ENCODE results near the gene RARB. TPM values are rescaled to one million over a fixed set of nuclear protein-coding genes. Genes with fewer than 3 reads are reported as not detected.
A peak's percentile ranks its signal among the peaks of the same experiment; 100 is the strongest.

RARB gene
- total RNA-seq, 1 donor from 2014 or later, result 1.8 TPM

DNA sequence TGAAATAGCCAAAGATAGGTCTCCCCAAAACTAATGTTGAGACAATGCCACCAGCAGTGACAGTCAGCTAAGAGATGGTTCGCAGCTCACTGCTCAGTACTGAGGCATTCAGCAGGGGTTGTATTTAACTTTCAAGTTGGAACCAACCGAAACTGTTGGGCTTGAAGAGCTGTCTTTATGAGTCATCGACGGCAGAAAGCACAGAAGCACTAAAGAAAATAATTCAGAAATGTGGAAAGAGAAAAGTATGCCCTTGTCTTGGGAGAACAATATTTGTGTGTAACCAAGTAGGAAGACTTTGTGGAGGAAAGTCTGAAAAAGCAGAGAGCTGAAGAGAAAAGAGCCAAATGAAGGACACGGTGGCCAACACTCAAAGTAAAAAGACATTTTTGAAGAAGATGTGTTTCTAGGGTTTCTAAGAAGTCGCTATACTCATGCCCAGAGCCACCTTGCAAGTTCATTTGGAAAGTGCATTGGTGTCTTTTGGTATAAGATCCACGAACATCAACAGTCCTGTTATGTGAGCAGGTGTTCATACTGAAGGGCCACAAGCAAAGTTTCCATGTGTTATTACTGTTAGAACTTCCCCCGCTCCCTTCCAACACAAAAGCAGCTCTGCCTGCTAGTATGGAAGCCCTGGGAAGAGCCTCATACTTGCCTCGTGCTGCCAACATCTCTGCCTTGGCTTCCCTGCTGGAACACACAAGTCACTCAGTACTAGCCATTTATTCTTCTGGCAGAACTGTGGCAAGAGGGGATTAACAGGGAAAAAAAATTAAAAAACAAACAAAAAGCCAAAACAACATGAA is 4.1 kb upstream of the RARB start:
- H3K79me2 ChIP-seq (ENCODE audit: low read depth), result no peaks in the 10 kb centered on the region
- TF ChIP-seq, protein P1, sequence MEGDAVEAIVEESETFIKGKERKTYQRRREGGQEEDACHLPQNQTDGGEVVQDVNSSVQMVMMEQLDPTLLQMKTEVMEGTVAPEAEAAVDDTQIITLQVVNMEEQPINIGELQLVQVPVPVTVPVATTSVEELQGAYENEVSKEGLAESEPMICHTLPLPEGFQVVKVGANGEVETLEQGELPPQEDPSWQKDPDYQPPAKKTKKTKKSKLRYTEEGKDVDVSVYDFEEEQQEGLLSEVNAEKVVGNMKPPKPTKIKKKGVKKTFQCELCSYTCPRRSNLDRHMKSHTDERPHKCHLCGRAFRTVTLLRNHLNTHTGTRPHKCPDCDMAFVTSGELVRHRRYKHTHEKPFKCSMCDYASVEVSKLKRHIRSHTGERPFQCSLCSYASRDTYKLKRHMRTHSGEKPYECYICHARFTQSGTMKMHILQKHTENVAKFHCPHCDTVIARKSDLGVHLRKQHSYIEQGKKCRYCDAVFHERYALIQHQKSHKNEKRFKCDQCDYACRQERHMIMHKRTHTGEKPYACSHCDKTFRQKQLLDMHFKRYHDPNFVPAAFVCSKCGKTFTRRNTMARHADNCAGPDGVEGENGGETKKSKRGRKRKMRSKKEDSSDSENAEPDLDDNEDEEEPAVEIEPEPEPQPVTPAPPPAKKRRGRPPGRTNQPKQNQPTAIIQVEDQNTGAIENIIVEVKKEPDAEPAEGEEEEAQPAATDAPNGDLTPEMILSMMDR (IDR thresholded peaks at IDR 0.05), result no peak
- TF ChIP-seq EZH2phosphoT487 (IDR thresholded peaks at IDR 0.05), result no peak
- no peak for TF ChIP-seq EZH2 (IDR thresholded peaks at IDR 0.05)
- H3K36me3 ChIP-seq, result no peaks in the 10 kb centered on the region
- H3K27ac ChIP-seq, result no peak overlapping the region
- peaks cover 8% of the 10 kb centered on the region for H3K27me3 ChIP-seq
- H3K9ac ChIP-seq, result no peak overlapping the region
- H3K4me1 Mint-ChIP-seq, result peaks cover 59% of the 10 kb centered on the region
- no peaks in the 10 kb centered on the region for H3K9me3 Mint-ChIP-seq
- H3K27me3 Mint-ChIP-seq (ENCODE audit: insufficient read depth, low read depth), result peaks cover 2% of the 10 kb centered on the region
- peaks cover 2% of the 10 kb centered on the region for H3K36me3 Mint-ChIP-seq
- H3K27ac Mint-ChIP-seq, result peak overlapping the region; percentile 32
- H3F3A ChIP-seq (ENCODE audit: low read depth), result peaks cover 31% of the 10 kb centered on the region
- H3K9me3 ChIP-seq (ENCODE audit: low read depth), result no peaks in the 10 kb centered on the region
- no peaks in the 10 kb centered on the region for H4K20me1 ChIP-seq (ENCODE audit: low read depth)
- peaks cover 44% of the 10 kb centered on the region for H3K4me1 ChIP-seq
- no peak overlapping the region for H3K4me3 Mint-ChIP-seq
- no peak for DNase-seq (ENCODE audit: low spot score)
- no peak overlapping the region for H3K4me2 ChIP-seq
- peak overlapping the region; percentile 73 for H2AFZ ChIP-seq (replicated peaks)
- H3K4me3 ChIP-seq, result no peak overlapping the region

DNA sequence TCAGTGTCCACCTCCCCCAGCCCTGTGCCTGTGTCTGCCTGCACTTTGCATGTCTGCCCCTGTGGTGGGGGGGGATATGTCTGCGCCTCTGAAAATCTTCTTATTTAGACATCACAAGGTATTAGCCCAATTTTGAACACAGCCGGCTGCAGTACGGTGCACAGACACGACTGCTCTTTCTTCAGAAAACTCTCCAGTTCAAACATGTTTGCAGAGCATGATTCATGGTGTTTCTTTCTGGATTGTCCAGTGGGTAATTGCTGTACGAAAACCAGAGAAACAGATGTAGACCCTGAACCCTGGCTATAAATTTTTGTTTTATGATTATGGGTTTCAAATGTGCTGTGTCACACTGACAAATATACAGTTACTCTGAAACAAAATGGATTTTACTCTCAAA is 3.4 kb upstream of the RARB start:
- Histone ChIP-seq H3K36me3 (no peaks in the 10 kb centered on the region), H3K4me3 (no peak overlapping the region), H3K9me3 (ENCODE audit: low read depth) (no peaks in the 10 kb centered on the region), H3F3A (ENCODE audit: low read depth) (peaks cover 31% of the 10 kb centered on the region), H3K4me1 (peaks cover 45% of the 10 kb centered on the region), H3K4me2 (no peak overlapping the region), H3K27ac (no peak overlapping the region), H2AFZ (replicated peaks) (peak overlapping the region; percentile 73), H3K79me2 (ENCODE audit: low read depth) (no peaks in the 10 kb centered on the region), H3K9ac (no peak overlapping the region), H4K20me1 (ENCODE audit: low read depth) (no peaks in the 10 kb centered on the region), H3K27me3 (peaks cover 9% of the 10 kb centered on the region)
- Mint-ChIP-seq H3K9me3 (no peaks in the 10 kb centered on the region), H3K36me3 (peaks cover 2% of the 10 kb centered on the region), H3K4me3 (no peak overlapping the region), H3K27ac (no peak overlapping the region), H3K27me3 (ENCODE audit: insufficient read depth, low read depth) (peaks cover 2% of the 10 kb centered on the region), H3K4me1 (peaks cover 56% of the 10 kb centered on the region)
- TF ChIP-seq, protein P1 (IDR thresholded peaks at IDR 0.05), result no peak
- no peak for TF ChIP-seq EZH2phosphoT487 (IDR thresholded peaks at IDR 0.05)
- no peak for TF ChIP-seq EZH2 (IDR thresholded peaks at IDR 0.05)
- DNase-seq (ENCODE audit: low spot score), result no peak

DNA sequence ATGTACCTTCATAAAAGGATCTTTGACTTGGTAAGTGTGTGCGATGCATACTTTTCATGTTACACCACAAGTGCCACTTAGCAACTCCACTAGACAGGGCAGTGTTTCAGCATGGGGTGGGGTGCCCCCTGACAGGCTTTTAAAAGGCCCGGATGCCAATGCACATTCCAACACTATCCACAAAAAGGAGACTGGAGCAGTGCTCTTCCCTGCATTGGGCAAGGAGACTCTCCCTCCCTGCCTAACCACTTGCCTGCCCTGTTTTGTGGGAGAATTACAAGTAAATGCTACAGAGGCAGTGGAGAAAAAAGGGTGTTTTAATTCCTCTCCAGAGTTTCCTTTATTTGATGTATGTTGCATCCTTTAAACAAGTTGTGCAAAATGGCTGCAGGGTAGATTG is 1.7 kb upstream of the RARB start:
- H2AFZ ChIP-seq (replicated peaks), result peak overlapping the region; percentile 11
- peaks cover 9% of the 10 kb centered on the region for H3K27me3 ChIP-seq
- no peak overlapping the region for H3K27ac ChIP-seq
- H3K79me2 ChIP-seq (ENCODE audit: low read depth), result no peaks in the 10 kb centered on the region
- Mint-ChIP-seq H3K36me3 (no peaks in the 10 kb centered on the region), H3K4me3 (peak overlapping the region; percentile 89), H3K27me3 (ENCODE audit: insufficient read depth, low read depth) (peaks cover 2% of the 10 kb centered on the region), H3K9me3 (no peaks in the 10 kb centered on the region), H3K27ac (no peak overlapping the region), H3K4me1 (peaks cover 57% of the 10 kb centered on the region)
- no peaks in the 10 kb centered on the region for H3K36me3 ChIP-seq
- TF ChIP-seq EZH2phosphoT487 (IDR thresholded peaks at IDR 0.05) (no peak), EZH2 (IDR thresholded peaks at IDR 0.05) (no peak)
- TF ChIP-seq, protein P1 (IDR thresholded peaks at IDR 0.05), result no peak
- H3K4me2 ChIP-seq, result peak overlapping the region; percentile 8
- no peak overlapping the region for H3K9ac ChIP-seq
- H4K20me1 ChIP-seq (ENCODE audit: low read depth), result no peaks in the 10 kb centered on the region
- H3K4me1 ChIP-seq, result peaks cover 51% of the 10 kb centered on the region
- no peak overlapping the region for H3K4me3 ChIP-seq
- DNase-seq (ENCODE audit: low spot score), result peak; percentile 53
- no peaks in the 10 kb centered on the region for H3K9me3 ChIP-seq (ENCODE audit: low read depth)
- peaks cover 22% of the 10 kb centered on the region for H3F3A ChIP-seq (ENCODE audit: low read depth)
